Measurements from ENCODE around the gene TSNAX.

GRCh38 chr1:231584921-231585320 lies 56.5 kb downstream of the TSNAX start:
- TF ChIP-seq ZNF311 (CRISPR knock-in tag; IDR thresholded peaks at IDR 0.05) (no peak), ZNF274 (IDR thresholded peaks at IDR 0.05; ENCODE audit: borderline replicate concordance, low read depth, low read length) (no peak), L3MBTL2 (IDR thresholded peaks at IDR 0.05) (no peak), EZH2 (IDR thresholded peaks at IDR 0.05; ENCODE audit: borderline replicate concordance, low read depth, low read length) (no peak), ZNF318 (IDR thresholded peaks at IDR 0.05; ENCODE audit: borderline replicate concordance in 1 of 2, low read depth in 1 of 2) (no peak), TEAD1 (CRISPR knock-in tag; IDR thresholded peaks at IDR 0.05) (no peak), ELK1 (CRISPR knock-in tag; IDR thresholded peaks at IDR 0.05) (no peak), POLR2A (conservative IDR thresholded peaks at IDR 0.05) (no peak)
